WERI-Rb-1 (cell line): ENCODE data around the gene ARL15.
"Not testable (repeated sequence)": the region's sequence is repeated elsewhere in the genome, so short reads cannot be mapped to it uniquely, and the experiment has no call there.

Experiments used
- DNase-seq: peaks from one replicate; pipeline ENCODE4 v3.0.0-alpha.2; 2020
- H3K27ac ChIP-seq: fragments of 250-450 bp; sonication (Bioruptor Pico); 2 replicates; pipeline ENCODE4 v1.5.1; 2020; ENCODE audit warnings: mild to moderate bottlenecking, moderate library complexity
- H3K27me3 ChIP-seq: fragments of 250-450 bp; sonication (Bioruptor Pico); 2 replicates; pipeline ENCODE4 v1.5.1; 2021; ENCODE audit warnings: mild to moderate bottlenecking, low read depth, moderate library complexity; ENCODE audit not compliant: insufficient read depth, severe bottlenecking
- H3K36me3 ChIP-seq: fragments of 250-450 bp; sonication (Bioruptor Pico); 2 replicates; pipeline ENCODE4 v1.5.1; 2020; ENCODE audit warnings: mild to moderate bottlenecking, moderate library complexity
- H3K4me3 ChIP-seq: 2 replicates; pipeline ENCODE4 v1.5.1; 2011; ENCODE audit warnings: low read depth, mild to moderate bottlenecking, control low read depth, low read length
- H3K9me3 ChIP-seq: fragments of 250-450 bp; sonication (Bioruptor Pico); 2 replicates; pipeline ENCODE4 v1.5.1; 2021; ENCODE audit warnings: mild to moderate bottlenecking, moderate library complexity; ENCODE audit not compliant: severe bottlenecking
- CTCF ChIP-seq: IDR thresholded peaks from 2 replicates; pipeline ENCODE4 v1.5.1; 2011; ENCODE audit warnings: low read depth, mild to moderate bottlenecking, control low read depth, inconsistent platforms, low read length

The ARL15 gene

GRCh38 chr5:53873235-53873634 is 437.1 kb downstream of the ARL15 start:
- Histone ChIP-seq H3K27ac (no peak overlapping the region), H3K9me3 (no peaks in the 10 kb centered on the region), H3K27me3 (peaks cover 4% of the 10 kb centered on the region), H3K4me3 (no peak overlapping the region), H3K36me3 (no peaks in the 10 kb centered on the region)
- no peak for TF ChIP-seq CTCF
- no peak for DNase-seq

GRCh38 chr5:53871775-53872174 is 438.6 kb downstream of the ARL15 start:
- H3K27me3 ChIP-seq = peaks cover 4% of the 10 kb centered on the region
- H3K36me3 ChIP-seq = no peaks in the 10 kb centered on the region
- H3K4me3 ChIP-seq = no peak overlapping the region
- no peak overlapping the region for H3K27ac ChIP-seq
- TF ChIP-seq CTCF = no peak
- no peak for DNase-seq
- no peaks in the 10 kb centered on the region for H3K9me3 ChIP-seq

- no peak for TF ChIP-seq CTCF
- no peak for DNase-seq
These were observed 439.3 kb downstream of the ARL15 start for GRCh38 chr5:53871050-53871449.

GRCh38 chr5:53858700-53859456 is 451.5 kb downstream of the ARL15 start:
- Histone ChIP-seq H3K9me3 (peaks cover 6% of the 10 kb centered on the region), H3K4me3 (no peak overlapping the region), H3K27me3 (no peaks in the 10 kb centered on the region), H3K36me3 (no peaks in the 10 kb centered on the region), H3K27ac (no peak overlapping the region)
- no peak for TF ChIP-seq CTCF
- DNase-seq = no peak

More at GRCh38 chr5:53871050-53871449, 439.3 kb downstream of the ARL15 start:
- H3K27ac ChIP-seq = no peak overlapping the region
- H3K9me3 ChIP-seq = peaks cover 2% of the 10 kb centered on the region
- H3K4me3 ChIP-seq = no peak overlapping the region
- H3K36me3 ChIP-seq = no peaks in the 10 kb centered on the region
- peaks cover 4% of the 10 kb centered on the region for H3K27me3 ChIP-seq

- H3K4me3 ChIP-seq = no peak overlapping the region
- H3K9me3 ChIP-seq = peaks cover 8% of the 10 kb centered on the region
- no peak for TF ChIP-seq CTCF
- DNase-seq = no peak
- no peaks in the 10 kb centered on the region for H3K36me3 ChIP-seq
- no peaks in the 10 kb centered on the region for H3K27me3 ChIP-seq
- no peak overlapping the region for H3K27ac ChIP-seq
These were observed 453.9 kb downstream of the ARL15 start for GRCh38 chr5:53856506-53856905.

- not testable (repeated sequence) for H3K36me3 ChIP-seq, H3K27me3 ChIP-seq, H3K27ac ChIP-seq, H3K9me3 ChIP-seq, H3K4me3 ChIP-seq, DNase-seq
These were observed 473.4 kb downstream of the ARL15 start for GRCh38 chr5:53836851-53837430.
